GM18502 (cell line): ENCODE results near the gene BMP4.

Experiments
- ATAC-seq: cut with Tn5 transposase; IDR thresholded peaks from one replicate; pipeline ENCODE4 v1.9.1; 2021; ENCODE audit warnings: mild to moderate bottlenecking; ENCODE audit not compliant: unreplicated experiment, poor library complexity

BMP4 gene

DNA sequence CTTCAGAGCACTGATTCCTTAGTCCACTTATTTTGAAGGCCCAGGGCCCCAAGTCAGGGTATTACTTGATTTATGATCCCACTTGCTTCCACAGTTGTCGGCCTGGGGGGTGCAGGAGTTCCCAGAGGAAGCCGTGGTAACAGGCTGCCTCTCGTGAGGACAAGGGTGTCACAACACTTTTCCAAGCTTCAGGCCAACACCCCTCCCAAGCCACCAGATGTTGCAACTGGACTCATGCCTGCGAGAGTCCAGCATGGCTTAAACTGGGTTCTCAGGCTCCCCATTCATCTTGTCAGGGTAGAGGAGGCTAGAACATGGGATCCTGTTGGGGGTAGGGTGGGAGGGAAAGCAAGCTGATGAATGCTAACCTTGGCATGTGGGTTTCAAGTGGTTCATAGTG lies 56.1 kb downstream of the BMP4 start:
- ATAC-seq, result no peak
